HEK293T (cell line): ENCODE results near the gene CDC42.

Source experiments
- CTCF ChIA-PET: fragments of 350-600 bp; formaldehyde crosslinking; extraction: SDS; loops from one replicate; lab custom pipeline; 2021; ENCODE audit warnings: antibody characterized with exemption, inconsistent platforms; lab: Yijun Ruan, JAX
- POLR2A ChIA-PET: fragments of 350-600 bp; formaldehyde crosslinking; extraction: SDS; loops from one replicate; lab custom pipeline; 2020; ENCODE audit warnings: antibody characterized with exemption, inconsistent platforms; lab: Yijun Ruan, JAX
- DNase-seq: peaks from one replicate; pipeline ENCODE4 v3.0.0; 2012; ENCODE audit warnings: mixed read lengths; ENCODE audit errors: extremely low spot score
- ARNT ChIP-seq: fragments of 450-650 bp; IDR thresholded peaks from 2 replicates; pipeline ENCODE4 v1.6.1; 2017; ENCODE audit warnings: mild to moderate bottlenecking
- BHLHE40 ChIP-seq: fragments of 450-650 bp; IDR thresholded peaks from 2 replicates; pipeline ENCODE4 v1.6.1; 2016; ENCODE audit warnings: mild to moderate bottlenecking, moderate library complexity, borderline replicate concordance
- CTBP1 ChIP-seq: fragments of 450-650 bp; IDR thresholded peaks from 2 replicates; pipeline ENCODE4 v1.6.1; 2016; ENCODE audit warnings: borderline replicate concordance
- ELF4 ChIP-seq: fragments of 450-650 bp; IDR thresholded peaks from 2 replicates; pipeline ENCODE4 v1.6.1; 2017; ENCODE audit warnings: antibody characterized with exemption
- FOXA1 ChIP-seq: fragments of 450-650 bp; IDR thresholded peaks from 2 replicates; pipeline ENCODE4 v1.6.1; 2016; ENCODE audit warnings: mild to moderate bottlenecking
- FOXK2 ChIP-seq: fragments of 450-650 bp; IDR thresholded peaks from 2 replicates; pipeline ENCODE4 v1.6.1; 2016; ENCODE audit warnings: mild to moderate bottlenecking
- FOXM1 ChIP-seq: fragments of 450-650 bp; IDR thresholded peaks from 2 replicates; pipeline ENCODE4 v1.6.1; 2017; ENCODE audit warnings: mild to moderate bottlenecking, borderline replicate concordance
- HDGF ChIP-seq: fragments of 450-650 bp; IDR thresholded peaks from 2 replicates; pipeline ENCODE4 v1.6.1; 2017; ENCODE audit warnings: antibody characterized with exemption, borderline replicate concordance
- L3MBTL2 ChIP-seq: fragments of 450-650 bp; conservative IDR thresholded peaks from 2 replicates; pipeline ENCODE4 v1.6.1; 2016; ENCODE audit warnings: mild to moderate bottlenecking
- LEF1 ChIP-seq: fragments of 450-650 bp; IDR thresholded peaks from 2 replicates; pipeline ENCODE4 v1.6.1; 2017; ENCODE audit warnings: mild to moderate bottlenecking, borderline replicate concordance
- NFRKB ChIP-seq: fragments of 450-650 bp; IDR thresholded peaks from 2 replicates; pipeline ENCODE4 v1.6.1; 2016; ENCODE audit warnings: mild to moderate bottlenecking, moderate library complexity
- PKNOX1 ChIP-seq: fragments of 450-650 bp; IDR thresholded peaks from 2 replicates; pipeline ENCODE4 v1.6.1; 2016
- SP1 ChIP-seq: fragments of 450-650 bp; IDR thresholded peaks from 2 replicates; pipeline ENCODE4 v1.6.1; 2017
- SUZ12 ChIP-seq: fragments of 450-650 bp; IDR thresholded peaks from 2 replicates; pipeline ENCODE4 v1.6.1; 2016; ENCODE audit warnings: mild to moderate bottlenecking
- TARDBP ChIP-seq: fragments of 450-650 bp; IDR thresholded peaks from 2 replicates; pipeline ENCODE4 v1.6.1; 2016
- ZNF384 ChIP-seq: fragments of 450-650 bp; IDR thresholded peaks from 2 replicates; pipeline ENCODE4 v1.6.1; 2016

Gene CDC42

GRCh38 chr1:22045604-22046228 is 6.8 kb upstream of the CDC42 start:
- CTCF ChIA-PET = no interaction called here
- POLR2A ChIA-PET = no interaction called here
- TF ChIP-seq BHLHE40 (no peak), TARDBP (no peak), ELF4 (no peak), ZNF384 (no peak), PKNOX1 (no peak), FOXM1 (no peak), ARNT (no peak), FOXK2 (no peak), HDGF (no peak), SUZ12 (no peak), L3MBTL2 (no peak), FOXA1 (no peak), NFRKB (no peak), SP1 (no peak), LEF1 (no peak), CTBP1 (no peak)
- no peak for DNase-seq

- CTCF ChIA-PET = no interaction called here
These were observed 3.9 kb upstream of the CDC42 start for GRCh38 chr1:22048351-22049192.

GRCh38 chr1:22050330-22050729 is 2.2 kb upstream of the CDC42 start:
- DNase-seq = no peak
- TF ChIP-seq ZNF384 (no peak), BHLHE40 (no peak), HDGF (no peak), CTBP1 (no peak)
- ChIA-PET POLR2A (interaction anchor here (1.3 kb wide), 1 partner anchor 25 kb away, joined by 4 read pairs; no protein-coding TSS in a partner anchor), CTCF (interaction anchor here (1.2 kb wide), 2 partner anchors 19 to 27 kb away, joined by 3 to 5 read pairs; no protein-coding TSS in a partner anchor)

More at GRCh38 chr1:22048351-22049192, 3.9 kb upstream of the CDC42 start:
- POLR2A ChIA-PET = interaction anchor here (2.0 kb wide), 1 partner anchor 23 kb away, joined by 10 read pairs; no protein-coding TSS in a partner anchor
- no peak for DNase-seq
- no peak for TF ChIP-seq L3MBTL2
- no peak for TF ChIP-seq NFRKB
- no peak for TF ChIP-seq SUZ12
- no peak for TF ChIP-seq PKNOX1
- TF ChIP-seq FOXK2 = no peak
- TF ChIP-seq ZNF384 = no peak
- TF ChIP-seq SP1 = no peak
- TF ChIP-seq HDGF = no peak
- no peak for TF ChIP-seq ELF4
- TF ChIP-seq FOXA1 = no peak
- no peak for TF ChIP-seq FOXM1
- TF ChIP-seq TARDBP = no peak
- no peak for TF ChIP-seq BHLHE40
- TF ChIP-seq ARNT = no peak
- TF ChIP-seq CTBP1 = no peak
- no peak for TF ChIP-seq LEF1

GRCh38 chr1:22051607-22052114 is 848 bp upstream of the CDC42 start:
- DNase-seq = no peak
- POLR2A ChIA-PET = interaction anchor here (0.6 to 4.4 kb wide), 8 partner anchors 11 to 61 kb away, joined by 3 to 58 read pairs (median 4); no protein-coding TSS in a partner anchor
- CTCF ChIA-PET = no interaction called here
- TF ChIP-seq NFRKB (no peak), FOXM1 (no peak), CTBP1 (no peak), HDGF (no peak), FOXA1 (no peak), L3MBTL2 (no peak)

GRCh38 chr1:22053017-22053860 is 730 bp downstream of the CDC42 start:
- CTCF ChIA-PET = no interaction called here
- TF ChIP-seq PKNOX1 (no peak), TARDBP (no peak), FOXM1 (no peak), NFRKB (no peak), HDGF (no peak), ZNF384 (no peak), FOXK2 (no peak)
- POLR2A ChIA-PET = interaction anchor here (0.8 to 4.4 kb wide), 13 partner anchors 13 to 196 kb away, joined by 3 to 58 read pairs (median 4); no protein-coding TSS in a partner anchor
- peak; percentile 65 for DNase-seq
